Spleen (tissue), 7 donors: ENCODE data around the gene DNAH11.

Experiments
- CTCF ChIP-seq, 11 experiments: fragments of 200-600 bp in 7 of 11; fragments of 450-650 bp in 4 of 11; sonication (generic) in 4 of 11; IDR thresholded peaks in 8 of 11; conservative IDR thresholded peaks in 3 of 11; 1 replicate in 7 of 11; 2 replicates in 4 of 11; pipeline versions ENCODE4 v1.4.0 to v1.8.0; 2016 to 2021; ENCODE audit warnings: antibody characterized with exemption in 11 of 11, inconsistent platforms in 4 of 11, mild to moderate bottlenecking in 1 of 11
- POLR2A ChIP-seq, 3 donors: fragments of 450-650 bp; IDR thresholded peaks; one replicate each; pipeline ENCODE4 v1.5.1; 2017; ENCODE audit warnings: antibody characterized with exemption in 3 of 3, mild to moderate bottlenecking in 1 of 3
- donor health status: DM: no; HTN: no; CAD: no; lungs with moderate emphysema.
- donor health status: DM: no; HTN: no; CAD: no.
- donor health status: DM: no; HTN: no; CAD: no.

GRCh38 chr7:21754963-21755362 lies 212.1 kb downstream of the DNAH11 start:
- TF ChIP-seq CTCF (IDR thresholded peaks at IDR 0.05 in 8 of 11, conservative IDR thresholded peaks at IDR 0.05 in 3 of 11) = no peak
- no peak for TF ChIP-seq POLR2A (IDR thresholded peaks at IDR 0.05)
